H9 (cell line): Measurements from ENCODE around the gene CTCFL. TPM values are rescaled to one million over a fixed set of nuclear protein-coding genes. Genes with fewer than 3 reads are reported as not detected.

ENCODE experiments used
- DNase-seq: peaks from one replicate; pipeline ENCODE4 v3.0.0-alpha.2; 2017
- H2AFZ ChIP-seq: one replicate; pipeline ENCODE4 v1.6.1; 2013; ENCODE audit warnings: mild to moderate bottlenecking, low read length, control low read depth, moderate library complexity
- H2AK5ac ChIP-seq: 2 replicates; pipeline ENCODE4 v1.6.1; 2013; ENCODE audit warnings: low read length, control low read depth, mixed read lengths; ENCODE audit not compliant: insufficient read length
- H2BK120ac ChIP-seq: one replicate; pipeline ENCODE4 v1.6.1; 2013; ENCODE audit warnings: low read depth, mild to moderate bottlenecking, low read length, control low read depth, inconsistent platforms; ENCODE audit not compliant: poor library complexity, severe bottlenecking
- H2BK12ac ChIP-seq: 2 replicates; pipeline ENCODE4 v1.6.1; 2013; ENCODE audit warnings: low read length, control low read depth, mixed read lengths, low read depth; ENCODE audit not compliant: insufficient read length
- H2BK15ac ChIP-seq: 2 replicates; pipeline ENCODE4 v1.6.1; 2013; ENCODE audit warnings: low read depth, low read length, control low read depth
- H2BK20ac ChIP-seq: one replicate; pipeline ENCODE4 v1.6.1; 2013; ENCODE audit warnings: low read depth, mild to moderate bottlenecking, low read length, control low read depth, inconsistent platforms; ENCODE audit not compliant: poor library complexity, severe bottlenecking
- H2BK5ac ChIP-seq: 2 replicates; pipeline ENCODE4 v1.6.1; 2013; ENCODE audit warnings: low read length, control low read depth, mixed read lengths; ENCODE audit not compliant: insufficient read length
- H3K14ac ChIP-seq: 2 replicates; pipeline ENCODE4 v1.6.1; 2013; ENCODE audit warnings: low read length, control low read depth; ENCODE audit not compliant: insufficient read depth
- H3K18ac ChIP-seq: 2 replicates; pipeline ENCODE4 v1.6.1; 2013; ENCODE audit warnings: low read depth, mild to moderate bottlenecking, mixed read lengths, low read length, control low read depth; ENCODE audit not compliant: insufficient read length
- H3K23ac ChIP-seq: 2 replicates; pipeline ENCODE4 v1.6.1; 2013; ENCODE audit warnings: low read length, control low read depth, mixed read lengths, low read depth; ENCODE audit not compliant: insufficient read length
- H3K23me2 ChIP-seq: 2 replicates; pipeline ENCODE4 v1.6.1; 2013; ENCODE audit warnings: low read depth, mild to moderate bottlenecking, mixed read lengths, low read length, control low read depth; ENCODE audit not compliant: insufficient read length, poor library complexity, severe bottlenecking
- H3K27ac ChIP-seq: 2 replicates; pipeline ENCODE4 v1.5.1; 2013; ENCODE audit warnings: low read length, control low read depth, mixed read lengths, low read depth; ENCODE audit not compliant: insufficient read length
- H3K27me3 ChIP-seq: 2 replicates; pipeline ENCODE4 v1.6.1; 2013; ENCODE audit warnings: low read length, control low read depth, inconsistent platforms; ENCODE audit not compliant: insufficient read depth
- H3K4ac ChIP-seq: 2 replicates; pipeline ENCODE4 v1.6.1; 2013; ENCODE audit warnings: low read depth, mild to moderate bottlenecking, control low read depth, inconsistent platforms, low read length, moderate library complexity
- H3K4me1 ChIP-seq: 2 replicates; pipeline ENCODE4 v1.6.1; 2013; ENCODE audit warnings: low read length, control low read depth, inconsistent platforms; ENCODE audit not compliant: insufficient read depth
- H3K4me2 ChIP-seq: 2 replicates; pipeline ENCODE4 v1.6.1; 2013; ENCODE audit warnings: low read length, control low read depth, mixed read lengths; ENCODE audit not compliant: insufficient read length, insufficient read depth
- H3K56ac ChIP-seq: 2 replicates; pipeline ENCODE4 v1.6.1; 2013; ENCODE audit warnings: low read depth, mild to moderate bottlenecking, mixed read lengths, low read length, control low read depth; ENCODE audit not compliant: insufficient read length
- H3K79me1 ChIP-seq: 2 replicates; pipeline ENCODE4 v1.6.1; 2013; ENCODE audit warnings: low read depth, mild to moderate bottlenecking, moderate library complexity, low read length, control low read depth, inconsistent platforms; ENCODE audit not compliant: insufficient read depth, poor library complexity, severe bottlenecking
- H3K79me2 ChIP-seq: 2 replicates; pipeline ENCODE4 v1.6.1; 2013; ENCODE audit warnings: low read length, control low read depth, inconsistent platforms; ENCODE audit not compliant: insufficient read depth
- H3K9ac ChIP-seq: 2 replicates; pipeline ENCODE4 v1.6.1; 2013; ENCODE audit warnings: low read length, control low read depth, mixed read lengths; ENCODE audit not compliant: insufficient read length; ENCODE audit errors: extremely low read depth
- H3K9me3 ChIP-seq: one replicate; pipeline ENCODE4 v1.6.1; 2013; ENCODE audit warnings: low read depth, low read length, inconsistent platforms; ENCODE audit not compliant: control insufficient read depth
- H3T11ph ChIP-seq: one replicate; pipeline ENCODE4 v1.6.1; 2013; ENCODE audit warnings: mild to moderate bottlenecking, low read length, control low read depth, inconsistent platforms
- H4K20me1 ChIP-seq: one replicate; pipeline ENCODE4 v1.6.1; 2013; ENCODE audit not compliant: control insufficient read depth, insufficient read length, insufficient read depth
- H4K5ac ChIP-seq: 2 replicates; pipeline ENCODE4 v1.6.1; 2013; ENCODE audit warnings: low read depth, mild to moderate bottlenecking, mixed read lengths, low read length, control low read depth; ENCODE audit not compliant: insufficient read length
- H4K8ac ChIP-seq: replicated peaks from 2 replicates; pipeline ENCODE4 v1.6.1; 2013; ENCODE audit warnings: low read length, control low read depth, mixed read lengths, low read depth; ENCODE audit not compliant: insufficient read length
- H4K91ac ChIP-seq: 2 replicates; pipeline ENCODE4 v1.6.1; 2013; ENCODE audit warnings: low read depth, mild to moderate bottlenecking, moderate library complexity, mixed read lengths, low read length, control low read depth; ENCODE audit not compliant: insufficient read length
- H3K27ac Mint-ChIP-seq, 3 experiments: 2 replicates in 2 of 3; 3 replicates in 1 of 3; pipeline ENCODE4 v1.8.0; 2020 to 2021; ENCODE audit warnings: mixed read lengths in 3 of 3, mild to moderate bottlenecking in 1 of 3, moderate library complexity in 1 of 3
- H3K27me3 Mint-ChIP-seq: 2 replicates; pipeline ENCODE4 v1.8.0; 2021; ENCODE audit warnings: low read depth, mild to moderate bottlenecking, moderate library complexity, mixed read lengths
- H3K36me3 Mint-ChIP-seq, 3 experiments: 2 replicates in 2 of 3; 3 replicates in 1 of 3; pipeline ENCODE4 v1.8.0; 2020 to 2021; ENCODE audit warnings: low read depth in 3 of 3, mixed read lengths in 3 of 3; ENCODE audit not compliant: insufficient read depth in 1 of 3
- H3K4me1 Mint-ChIP-seq, 2 experiments: 2 replicates each; pipeline ENCODE4 v1.8.0; 2020; ENCODE audit warnings: mixed read lengths in 2 of 2
- H3K4me3 Mint-ChIP-seq, 2 experiments: 2 replicates in 1 of 2; 3 replicates in 1 of 2; pipeline ENCODE4 v1.8.0; 2020 to 2021; ENCODE audit warnings: mild to moderate bottlenecking in 2 of 2, mixed read lengths in 2 of 2, moderate library complexity in 1 of 2
- H3K9me3 Mint-ChIP-seq, 2 experiments: 2 replicates in 1 of 2; 3 replicates in 1 of 2; pipeline ENCODE4 v1.8.0; 2020; ENCODE audit warnings: mild to moderate bottlenecking in 2 of 2, mixed read lengths in 2 of 2, moderate library complexity in 1 of 2
- CTCF ChIP-seq: fragments of 200-600 bp; sonication (generic); conservative IDR thresholded peaks from 3 replicates; pipeline ENCODE4 v1.8.0; 2021; ENCODE audit warnings: antibody characterized with exemption, mild to moderate bottlenecking
- WGBS: extraction: QIAGEN DNeasy Blood & Tissue Kit; methylation state at CpG from one replicate; pipeline ENCODE4 v1.1.7; 2013; ENCODE audit warnings: missing lambda C conversion rate, low lambda C conversion rate, mixed read lengths; ENCODE audit not compliant: insufficient read length; ENCODE audit errors: extremely low coverage; 5-methylcytosine and 5-hydroxymethylcytosine counted together
- total RNA-seq: library from RNA; stranded (reverse); gene quantifications from 2 replicates; pipeline ENCODE4 v1.2.1, GENCODE V29; 2021

CTCFL gene
- total RNA-seq, 1 experiment from 2014 or later = 0.90 TPM

DNA sequence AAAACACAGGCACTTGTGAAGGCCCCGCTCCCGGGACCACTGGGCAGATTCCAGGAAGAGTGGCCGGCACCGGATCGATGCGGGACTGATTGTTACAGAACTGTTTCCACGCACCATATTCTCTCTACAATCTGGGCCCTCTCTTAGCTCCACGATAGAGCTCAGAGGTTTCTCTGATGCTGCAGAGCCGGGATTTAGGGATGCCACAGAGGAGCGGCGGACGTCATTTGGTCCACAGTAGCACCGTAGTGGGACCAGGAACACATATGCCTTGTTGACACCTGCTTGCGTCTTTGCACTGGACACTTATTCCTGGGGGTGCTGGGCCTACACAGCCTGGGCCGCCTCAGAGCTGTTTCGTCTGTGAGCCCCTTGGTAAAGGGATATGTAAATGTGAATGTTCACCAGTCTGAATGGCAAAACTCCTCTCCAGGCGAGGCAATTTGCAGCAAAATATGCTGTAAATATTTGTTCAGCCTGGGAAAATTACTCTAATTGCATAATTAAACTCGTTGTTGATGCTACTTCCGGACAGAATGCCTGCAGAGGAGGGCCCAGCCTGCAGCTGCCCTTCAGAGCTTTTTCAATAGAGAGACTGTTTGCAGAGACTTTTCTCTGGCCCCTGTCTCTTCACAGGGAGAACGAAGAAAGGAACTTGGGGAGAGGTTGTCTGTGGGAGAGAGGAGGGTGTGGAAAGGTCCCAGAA lies 45.4 kb upstream of the CTCFL start:
- no CpG with 5 or more reads among the region's 20 CpGs for WGBS
- Mint-ChIP-seq H3K4me1 (peaks cover 15 to 17% of the 10 kb centered on the region in 2 experiments), H3K9me3 (no peaks in the 10 kb centered on the region), H3K4me3 (no peak overlapping the region), H3K27me3 (peaks cover 22% of the 10 kb centered on the region), H3K27ac (no peak overlapping the region), H3K36me3 (no peaks in the 10 kb centered on the region; a peak in 1 of 7 replicates)
- Histone ChIP-seq H2BK120ac (no peak overlapping the region), H3K4me1 (no peaks in the 10 kb centered on the region; the same call in 1 of the 2 replicates), H3K79me2 (no peaks in the 10 kb centered on the region), H2AFZ (no peak overlapping the region), H2BK15ac (no peak overlapping the region), H3K23me2 (no peaks in the 10 kb centered on the region), H3K9ac (no peak overlapping the region), H2BK5ac (no peak overlapping the region), H3K14ac (no peak overlapping the region), H2BK12ac (no peak overlapping the region), H4K5ac (no peak overlapping the region), H3K18ac (no peak overlapping the region), H3K4ac (no peak overlapping the region), H3K4me2 (no peak overlapping the region), H3K27me3 (no peaks in the 10 kb centered on the region; the same call in 1 of the 2 replicates), H4K91ac (no peak overlapping the region), H3K23ac (no peak overlapping the region), H3K79me1 (no peaks in the 10 kb centered on the region), H2AK5ac (no peak overlapping the region), H4K8ac (no peak overlapping the region), H3K56ac (no peak overlapping the region), H3K9me3 (no peaks in the 10 kb centered on the region), H3K27ac (no peak overlapping the region), H3T11ph (no peak overlapping the region), H2BK20ac (no peak overlapping the region), H4K20me1 (no peaks in the 10 kb centered on the region)
- TF ChIP-seq CTCF = no peak
- no peak for DNase-seq
